ENCODE results near the gene PRRG2. TPM values are rescaled to one million over a fixed set of nuclear protein-coding genes. Genes with fewer than 3 reads are reported as not detected.

PRRG2 gene
- total RNA-seq, 1 experiment from 2014 or later: 4.7 TPM

- ChIA-PET CTCF (interaction anchor here (0.6 to 1.2 kb wide), 9 partner anchors 28 to 196 kb away, joined by 3 to 5 read pairs (median 3); no protein-coding TSS in a partner anchor), POLR2A (interaction anchor here (0.6 to 7.5 kb wide), 32 partner anchors 9 to 937 kb away, joined by 3 to 167 read pairs (median 4); partner anchors contain the start of genes AKT1S1, ALDH16A1, AP2A1 and ATF5)
- Mint-ChIP-seq H3K4me1 (ENCODE audit: insufficient read depth, unreplicated experiment) (peaks cover 44% of the 10 kb centered on the region), H3K9me3 (ENCODE audit: unreplicated experiment) (no peaks in the 10 kb centered on the region), H3K36me3 (ENCODE audit: insufficient read depth, unreplicated experiment) (peaks cover 31% of the 10 kb centered on the region), H3K27ac (ENCODE audit: low read depth, unreplicated experiment) (peak within 1 kb of the TSS; percentile 100), H3K27me3 (ENCODE audit: insufficient read depth, unreplicated experiment) (no peaks in the 10 kb centered on the region), H3K4me3 (ENCODE audit: unreplicated experiment) (peak within 1 kb of the TSS; percentile 84)
- TF ChIP-seq CTCF (IDR thresholded peaks at IDR 0.05; ENCODE audit: unreplicated experiment): no peak
- BruUV-seq (replicated peaks): no TSS peak
- peak; percentile 100 for DNase-seq (ENCODE audit: unreplicated experiment)
- intact Hi-C loops (cut with micrococcal nuclease): loop anchor here (1.0 to 2.0 kb wide), 4 partner anchors 36 to 144 kb away; partner anchors contain the start of genes NOSIP, PRRG2 and RPS11
Observed at GRCh38 chr19:49640113-49640898, 59.2 kb downstream of the PRRG2 start, which contains the start of gene RRAS. RRAS (minus strand) TSS chr19:49640143; CDS start chr19:49640098, 45 bp downstream.

Other genes starting within 250 kb of the PRRG2 start
- not detected in 2 replicates for gene CD37, start 245.9 kb upstream of the PRRG2 start, total RNA-seq (2022)
- gene TEAD2, start 218.9 kb upstream of the PRRG2 start, total RNA-seq (2022): 3.5 and 6.2 TPM in 2 replicates
- 0.56 TPM in 1 of 2 replicates, not detected in the other for gene DKKL1, start 217.4 kb upstream of the PRRG2 start, total RNA-seq (2022)
- not detected in 2 replicates for gene KASH5, start 193.1 kb upstream of the PRRG2 start, total RNA-seq (2022)
- gene PTH2, start 157.9 kb upstream of the PRRG2 start, total RNA-seq (2022): not detected in 2 replicates
- not detected in 2 replicates for gene GFY, start 155.9 kb upstream of the PRRG2 start, total RNA-seq (2022)
- gene SLC17A7, start 139.8 kb upstream of the PRRG2 start, total RNA-seq (2022): not detected in 2 replicates
- gene PIH1D1, start 129.5 kb upstream of the PRRG2 start, total RNA-seq (2022): 86.3 and 116 TPM in 2 replicates
- 28.4 and 34.2 TPM in 2 replicates for gene ALDH16A1, start 128.1 kb upstream of the PRRG2 start, total RNA-seq (2022)
- gene FLT3LG, start 107.1 kb upstream of the PRRG2 start, total RNA-seq (2022): 1.5 and 3.6 TPM in 2 replicates
- 3,716 and 3,819 TPM in 2 replicates for gene RPL13A, start 93.7 kb upstream of the PRRG2 start, total RNA-seq (2022)
- gene RPS11, start 84.9 kb upstream of the PRRG2 start, total RNA-seq (2022): 2,096 and 2,306 TPM in 2 replicates
- gene FCGRT, start 68.7 kb upstream of the PRRG2 start, total RNA-seq (2022): not detected in 2 replicates
- not detected in 2 replicates for gene RCN3, start 53.3 kb upstream of the PRRG2 start, total RNA-seq (2022)
- gene NOSIP, start 760 bp upstream of the PRRG2 start, total RNA-seq (2022): 54.4 and 57.9 TPM in 2 replicates
- gene PRR12, start 9.9 kb downstream of the PRRG2 start, total RNA-seq (2022): 19.0 and 20.2 TPM in 2 replicates
- gene RRAS, start 58.8 kb downstream of the PRRG2 start, total RNA-seq (2022): 37.6 and 56.5 TPM in 2 replicates
- 81.3 and 101 TPM in 2 replicates for gene SCAF1, start 60.9 kb downstream of the PRRG2 start, total RNA-seq (2022)
- 65.6 and 82.2 TPM in 2 replicates for gene IRF3, start 84.5 kb downstream of the PRRG2 start, total RNA-seq (2022)
- 29.4 and 36.0 TPM in 2 replicates for gene BCL2L12, start 84.6 kb downstream of the PRRG2 start, total RNA-seq (2022)
- 236 and 304 TPM in 2 replicates for gene PRMT1, start 96.0 kb downstream of the PRRG2 start, total RNA-seq (2022)
- 1.8 and 2.9 TPM in 2 replicates for gene ADM5, start 108.3 kb downstream of the PRRG2 start, total RNA-seq (2022)
- not detected in 2 replicates for gene CPT1C, start 109.8 kb downstream of the PRRG2 start, total RNA-seq (2022)
- gene TSKS, start 182.0 kb downstream of the PRRG2 start, total RNA-seq (2022): not detected in 2 replicates
- gene AP2A1, start 185.7 kb downstream of the PRRG2 start, total RNA-seq (2022): 70.5 and 80.0 TPM in 2 replicates
- 10.9 and 19.0 TPM in 2 replicates for gene FUZ, start 232.0 kb downstream of the PRRG2 start, total RNA-seq (2022)
- 39.9 and 43.2 TPM in 2 replicates for gene MED25, start 237.0 kb downstream of the PRRG2 start, total RNA-seq (2022)